Activated CD8-positive, alpha-beta T cell treated with anti-CD3 and anti-CD28 coated beads, Interleukin-2, amount 10 ng/mL, durations not matched to agents 7 days and 5 days (primary cell): ENCODE data around the gene HPS1. TPM values are rescaled to one million over a fixed set of nuclear protein-coding genes. Genes with fewer than 3 reads are reported as not detected.

Source experiments
- ATAC-seq: fragments of 150-1000 bp; cut with Tn5 transposase; one replicate; pipeline ENCODE4 v1.10.0; 2021; ENCODE audit warnings: moderate library complexity
- CTCF ChIA-PET: fragments of 350-600 bp; sonication (Branson Sonifier 250); formaldehyde crosslinking; loops from one replicate; lab custom pipeline; 2021; ENCODE audit warnings: antibody characterized with exemption; lab: Charles Lee
- POLR2A ChIA-PET: fragments of 350-600 bp; sonication (Branson Sonifier 250); formaldehyde crosslinking; loops from one replicate; lab custom pipeline; 2021; ENCODE audit warnings: antibody characterized with exemption; lab: Charles Lee
- DNase-seq: peaks from one replicate; pipeline ENCODE4 v3.0.0-alpha.2; 2020
- H3K27ac Mint-ChIP-seq: one replicate; pipeline ENCODE4 v1.8.0; 2021; ENCODE audit warnings: mild to moderate bottlenecking, mixed read lengths
- H3K27me3 Mint-ChIP-seq: one replicate; pipeline ENCODE4 v1.8.0; 2021; ENCODE audit warnings: low read depth, mixed read lengths
- H3K36me3 Mint-ChIP-seq: one replicate; pipeline ENCODE4 v1.8.0; 2021; ENCODE audit warnings: low read depth, mixed read lengths
- H3K4me1 Mint-ChIP-seq: one replicate; pipeline ENCODE4 v1.8.0; 2021; ENCODE audit warnings: low read depth, mixed read lengths
- H3K4me3 Mint-ChIP-seq: one replicate; pipeline ENCODE4 v1.8.0; 2021; ENCODE audit warnings: mild to moderate bottlenecking, mixed read lengths
- H3K9me3 Mint-ChIP-seq: one replicate; pipeline ENCODE4 v1.8.0; 2022; ENCODE audit warnings: mixed read lengths; ENCODE audit not compliant: insufficient read depth
- total RNA-seq, 2 experiments: library from RNA; stranded (reverse); gene quantifications; one replicate each; pipeline ENCODE4 v1.2.3, GENCODE V29; 2021

HPS1 gene
- total RNA-seq, 2 experiments from 2014 or later = 85.2 to 91.9 TPM

DNA sequence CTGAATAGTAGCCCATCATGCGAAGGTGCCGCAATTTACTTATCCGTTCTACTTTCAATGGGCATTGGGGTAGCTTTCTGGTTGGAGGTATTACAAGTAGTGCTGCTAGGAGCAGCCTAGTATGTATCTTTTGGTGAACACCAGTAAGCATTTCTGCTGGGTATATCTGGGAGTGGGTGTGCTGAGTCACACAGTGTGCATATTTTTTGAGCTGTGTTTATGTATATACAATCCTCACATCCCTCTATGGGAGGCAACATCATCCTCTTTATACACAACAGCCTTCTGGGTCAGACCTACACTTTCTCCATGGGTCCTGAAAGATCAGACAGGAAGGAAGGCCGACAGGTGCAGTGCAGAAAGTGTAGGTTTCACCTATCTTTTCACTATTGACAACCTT, 68.0 kb downstream of the HPS1 start:
- no peaks in the 10 kb centered on the region for H3K4me1 Mint-ChIP-seq
- no peaks in the 10 kb centered on the region for H3K9me3 Mint-ChIP-seq
- H3K36me3 Mint-ChIP-seq = no peaks in the 10 kb centered on the region
- DNase-seq (no peak), ATAC-seq (no peak)
- H3K4me3 Mint-ChIP-seq = no peak overlapping the region
- peaks cover 9% of the 10 kb centered on the region for H3K27me3 Mint-ChIP-seq
- ChIA-PET POLR2A (no interaction called here), CTCF (no interaction called here)
- no peak overlapping the region for H3K27ac Mint-ChIP-seq

DNA sequence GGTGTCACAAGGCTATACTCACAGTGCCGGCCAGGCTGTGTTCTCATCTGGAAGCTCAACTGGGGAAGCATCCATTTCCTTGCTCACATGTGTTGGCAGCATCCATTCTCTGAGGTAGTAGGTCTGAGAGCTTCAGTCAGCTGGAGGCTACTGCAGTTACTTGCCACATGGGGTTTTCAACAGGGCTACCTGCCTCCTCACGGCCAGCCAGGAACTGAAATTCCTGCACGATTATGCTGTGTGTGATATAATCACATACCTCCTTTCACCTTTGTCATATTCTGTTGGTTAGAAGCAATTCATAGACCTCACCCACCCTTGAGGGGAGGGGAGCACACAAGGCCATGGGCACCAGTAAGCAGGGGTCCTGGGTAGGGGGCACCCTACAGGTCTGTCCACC, 69.2 kb downstream of the HPS1 start:
- H3K27me3 Mint-ChIP-seq = peaks cover 9% of the 10 kb centered on the region
- H3K9me3 Mint-ChIP-seq = no peaks in the 10 kb centered on the region
- H3K4me1 Mint-ChIP-seq = no peaks in the 10 kb centered on the region
- H3K27ac Mint-ChIP-seq = no peak overlapping the region
- H3K4me3 Mint-ChIP-seq = no peak overlapping the region
- no peak for ATAC-seq
- no peaks in the 10 kb centered on the region for H3K36me3 Mint-ChIP-seq
- no peak for DNase-seq
- CTCF ChIA-PET = no interaction called here
- POLR2A ChIA-PET = no interaction called here

DNA sequence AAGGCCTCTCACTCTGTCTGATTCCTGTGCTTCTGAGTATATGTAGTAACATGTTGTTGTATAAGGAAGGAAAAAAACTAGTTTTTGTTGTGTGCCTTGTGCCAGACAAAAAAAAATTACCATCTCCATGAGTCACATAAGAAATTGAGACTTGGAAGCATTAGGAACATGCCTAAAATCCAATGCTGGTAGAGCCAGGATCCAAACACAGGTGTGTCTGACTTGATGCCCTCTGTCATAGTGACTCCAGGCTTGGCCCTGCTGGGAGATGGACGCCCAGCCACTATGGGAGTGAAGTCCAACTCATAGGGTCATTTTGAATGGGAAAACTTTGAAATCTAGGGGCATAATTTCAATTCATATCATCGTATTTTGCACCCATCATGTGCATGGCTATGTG, 69.7 kb downstream of the HPS1 start:
- H3K27me3 Mint-ChIP-seq = peaks cover 10% of the 10 kb centered on the region
- H3K4me1 Mint-ChIP-seq = no peaks in the 10 kb centered on the region
- no peaks in the 10 kb centered on the region for H3K9me3 Mint-ChIP-seq
- ATAC-seq (no peak), DNase-seq (no peak)
- H3K36me3 Mint-ChIP-seq = no peaks in the 10 kb centered on the region
- ChIA-PET CTCF (interaction anchor here (0.9 kb wide), 1 partner anchor 18 kb away, joined by 3 read pairs; no protein-coding TSS in a partner anchor), POLR2A (no interaction called here)
- H3K27ac Mint-ChIP-seq = no peak overlapping the region
- H3K4me3 Mint-ChIP-seq = no peak overlapping the region

DNA sequence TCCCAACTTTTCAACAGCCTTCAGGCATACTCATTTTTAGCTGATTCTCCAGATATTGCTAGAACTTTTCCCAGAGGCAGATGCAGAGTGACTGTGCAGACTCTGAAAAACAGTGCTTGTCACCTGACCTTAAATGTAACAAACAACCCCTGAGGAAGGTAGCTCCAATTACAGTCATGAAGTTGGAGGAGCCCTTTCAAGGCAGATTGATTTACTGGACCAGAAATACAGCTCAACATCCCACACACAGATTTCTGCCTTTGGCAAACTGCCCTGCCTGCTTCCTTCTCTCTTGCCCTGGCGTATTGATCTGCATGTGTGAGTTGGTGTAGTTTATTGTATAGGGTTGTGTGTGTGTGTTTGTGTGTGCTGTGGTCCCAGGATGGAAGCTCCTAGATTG, 70.2 kb downstream of the HPS1 start:
- Mint-ChIP-seq H3K36me3 (no peaks in the 10 kb centered on the region), H3K9me3 (no peaks in the 10 kb centered on the region), H3K27me3 (peaks cover 11% of the 10 kb centered on the region), H3K4me1 (no peaks in the 10 kb centered on the region), H3K4me3 (no peak overlapping the region), H3K27ac (no peak overlapping the region)
- no peak for ATAC-seq
- ChIA-PET POLR2A (no interaction called here), CTCF (interaction anchor here (0.9 kb wide), 1 partner anchor 19 kb away, joined by 3 read pairs; no protein-coding TSS in a partner anchor)
- DNase-seq = no peak

DNA sequence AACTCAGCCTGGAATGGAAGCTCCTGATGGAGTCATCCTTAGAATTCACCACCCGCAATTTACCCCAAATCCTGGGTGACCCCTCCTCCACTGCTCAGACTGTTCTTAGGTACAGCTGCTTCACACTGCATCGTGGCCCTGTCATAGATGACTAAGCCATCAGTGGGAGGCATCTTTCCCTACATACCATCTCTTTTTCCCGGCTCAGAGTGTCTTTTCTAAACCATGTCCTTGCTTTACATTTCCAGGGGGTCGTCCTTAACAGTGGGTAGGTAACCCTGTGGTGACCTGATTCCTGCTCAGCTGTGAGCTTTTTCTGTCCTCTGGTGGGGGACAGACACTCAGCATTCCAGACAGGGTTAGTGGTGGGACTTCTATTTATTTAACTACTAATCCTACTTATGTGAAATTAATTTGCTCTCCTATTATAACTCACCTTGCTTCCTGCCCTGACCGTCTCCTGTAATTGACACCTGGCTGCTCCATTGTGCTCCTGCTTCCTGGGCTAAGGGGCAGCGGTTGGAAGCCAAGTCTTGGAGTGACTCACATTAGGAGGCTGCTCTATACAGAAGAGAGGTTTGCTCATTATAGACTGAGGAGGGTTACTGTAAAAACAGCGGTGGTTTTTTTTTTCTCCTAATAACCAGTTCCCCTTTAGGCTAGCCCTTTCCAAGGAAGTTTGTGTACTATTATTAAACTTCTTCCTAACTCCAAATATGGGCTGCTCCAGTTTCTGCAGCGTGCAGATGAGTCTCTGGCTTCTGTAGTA, 72.3 kb downstream of the HPS1 start:
- no peaks in the 10 kb centered on the region for H3K36me3 Mint-ChIP-seq
- no peak for DNase-seq
- H3K27me3 Mint-ChIP-seq = peaks cover 11% of the 10 kb centered on the region
- no peaks in the 10 kb centered on the region for H3K9me3 Mint-ChIP-seq
- ChIA-PET POLR2A (no interaction called here), CTCF (no interaction called here)
- no peak for ATAC-seq
- no peak overlapping the region for H3K4me3 Mint-ChIP-seq
- no peak overlapping the region for H3K27ac Mint-ChIP-seq
- no peaks in the 10 kb centered on the region for H3K4me1 Mint-ChIP-seq

DNA sequence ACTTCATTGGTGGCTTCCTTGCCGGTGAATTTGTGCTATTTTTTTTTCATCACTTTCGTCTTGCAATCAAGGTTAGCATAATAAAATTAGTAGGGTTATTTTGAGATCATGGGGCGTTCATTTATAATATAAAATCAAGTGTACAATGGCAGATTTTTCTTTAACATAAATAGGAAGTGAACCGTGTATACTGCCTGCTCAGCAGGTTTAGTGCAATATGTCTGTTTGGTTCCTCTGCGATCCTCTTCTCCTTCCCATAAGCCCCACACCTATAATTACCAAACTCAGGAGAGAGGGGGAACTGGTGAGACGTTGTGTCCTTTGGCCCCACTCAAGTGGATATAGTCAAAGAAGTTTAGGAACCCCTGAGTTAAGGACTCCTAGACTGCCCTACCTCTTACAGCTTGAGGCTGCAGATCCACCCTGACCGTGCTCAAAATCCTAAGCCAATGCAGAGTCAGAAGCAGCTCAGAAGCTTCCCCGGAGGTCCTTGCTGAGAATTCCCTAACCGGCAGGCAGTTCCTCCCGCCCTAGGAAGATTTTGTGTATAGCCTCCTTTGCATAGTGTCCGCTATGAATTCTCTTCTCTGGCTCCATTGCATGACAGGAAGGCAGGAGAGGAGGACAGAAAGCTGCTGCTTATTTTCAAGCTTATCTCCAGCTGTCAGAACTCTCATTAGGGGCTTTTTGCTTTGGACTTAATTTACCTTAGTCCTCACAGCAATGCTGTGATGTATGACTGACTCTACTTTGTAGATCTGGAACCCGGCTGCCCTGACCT, 73.3 kb downstream of the HPS1 start:
- no peak for ATAC-seq
- H3K4me1 Mint-ChIP-seq = no peaks in the 10 kb centered on the region
- H3K27ac Mint-ChIP-seq = no peak overlapping the region
- peaks cover 11% of the 10 kb centered on the region for H3K27me3 Mint-ChIP-seq
- DNase-seq = no peak
- ChIA-PET POLR2A (interaction anchor here (0.6 kb wide), 1 partner anchor 279 kb away, joined by 3 read pairs; no protein-coding TSS in a partner anchor), CTCF (no interaction called here)
- H3K36me3 Mint-ChIP-seq = no peaks in the 10 kb centered on the region
- H3K4me3 Mint-ChIP-seq = no peak overlapping the region
- H3K9me3 Mint-ChIP-seq = no peaks in the 10 kb centered on the region

DNA sequence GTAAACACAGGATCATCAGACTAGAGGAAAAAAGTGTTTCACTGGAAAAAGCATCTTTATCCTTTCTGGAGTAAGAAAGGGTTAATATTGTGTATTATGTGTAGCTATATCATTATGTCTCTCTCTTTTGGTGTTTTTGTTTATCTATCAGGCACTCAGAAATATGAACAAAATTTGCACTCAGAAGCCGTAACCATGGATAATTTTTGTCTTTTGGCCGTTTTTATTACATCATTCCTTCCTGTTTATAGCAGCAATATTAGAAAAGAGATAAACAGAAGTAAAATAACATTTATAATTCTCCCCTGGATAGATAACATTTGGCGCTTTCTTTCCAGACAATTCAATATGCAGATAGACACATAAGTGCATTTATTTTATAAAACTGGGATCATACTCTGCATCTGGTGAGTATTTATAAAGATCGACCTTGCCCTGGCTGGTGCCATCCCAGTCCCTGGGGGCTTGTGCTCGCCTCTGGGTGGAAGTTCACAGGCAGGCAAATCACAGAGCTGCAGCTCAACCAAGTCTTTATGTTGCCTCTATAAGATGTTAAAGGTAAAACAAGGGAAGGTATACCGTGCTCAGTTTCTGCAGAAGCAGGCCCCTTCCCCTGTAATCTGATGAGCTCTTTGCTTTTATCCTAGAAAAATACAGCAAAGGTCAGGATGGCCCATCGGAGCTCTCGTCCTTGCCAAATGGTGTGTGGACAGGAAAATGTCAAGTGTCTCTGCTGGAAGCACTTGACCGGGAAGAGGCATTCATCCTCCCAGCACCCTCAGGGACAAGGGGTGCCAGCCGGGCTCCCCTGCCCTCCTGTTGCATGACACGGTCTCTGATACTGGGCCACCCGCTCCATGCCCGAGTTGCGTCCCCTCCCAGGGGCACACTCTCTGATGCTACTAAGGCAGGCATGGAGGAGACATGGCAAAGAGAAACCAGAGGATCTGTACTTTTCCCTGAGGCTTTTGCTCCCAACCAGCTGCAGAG, 75.6 kb downstream of the HPS1 start:
- ATAC-seq = no peak
- no peak overlapping the region for H3K27ac Mint-ChIP-seq
- CTCF ChIA-PET = no interaction called here
- no peaks in the 10 kb centered on the region for H3K36me3 Mint-ChIP-seq
- no peak overlapping the region for H3K4me3 Mint-ChIP-seq
- no peaks in the 10 kb centered on the region for H3K4me1 Mint-ChIP-seq
- H3K9me3 Mint-ChIP-seq = no peaks in the 10 kb centered on the region
- peaks cover 15% of the 10 kb centered on the region for H3K27me3 Mint-ChIP-seq
- no peak for DNase-seq
- POLR2A ChIA-PET = no interaction called here

DNA sequence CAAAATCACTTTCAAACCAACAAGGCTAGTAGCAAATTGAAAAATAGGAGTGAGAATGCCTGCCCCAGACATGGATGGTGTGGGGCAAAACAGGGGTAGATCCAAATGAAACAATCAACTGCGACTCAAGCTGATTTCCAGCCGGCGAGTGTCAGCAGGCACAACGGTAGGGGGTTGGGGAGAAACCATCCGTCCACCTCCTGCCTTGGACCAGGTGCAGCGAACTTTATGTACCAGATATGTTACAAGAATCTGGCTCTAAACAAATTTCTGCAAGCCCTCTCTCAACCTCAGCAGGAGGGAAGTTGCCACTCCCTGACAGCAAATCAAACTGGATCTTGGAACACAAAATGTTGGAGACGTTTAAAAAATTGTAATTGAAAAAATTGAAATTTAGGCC, 76.9 kb downstream of the HPS1 start:
- POLR2A ChIA-PET = no interaction called here
- Mint-ChIP-seq H3K9me3 (no peaks in the 10 kb centered on the region), H3K36me3 (no peaks in the 10 kb centered on the region), H3K4me1 (no peaks in the 10 kb centered on the region), H3K27ac (no peak overlapping the region), H3K27me3 (peaks cover 7% of the 10 kb centered on the region), H3K4me3 (no peak overlapping the region)
- no peak for DNase-seq
- no peak for ATAC-seq
- CTCF ChIA-PET = no interaction called here

DNA sequence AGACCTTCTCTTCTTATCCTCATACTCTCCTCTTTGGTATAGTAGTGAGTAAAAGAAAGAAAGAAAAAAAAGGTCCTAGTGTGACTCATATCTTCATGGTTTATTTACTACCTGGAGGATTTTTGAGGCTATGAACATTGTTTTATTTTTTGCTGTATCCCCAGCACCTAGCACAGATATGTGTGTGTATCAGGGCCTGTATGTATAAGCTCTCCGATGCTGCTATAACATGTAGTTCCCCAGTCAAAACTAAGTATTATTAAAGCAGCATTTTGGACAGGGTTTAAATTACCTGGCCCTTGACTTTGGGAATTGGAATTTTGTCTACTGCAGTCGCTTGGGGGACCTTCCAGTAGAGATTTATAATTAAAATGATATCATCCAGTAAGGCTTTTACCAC, 78.1 kb downstream of the HPS1 start:
- Mint-ChIP-seq H3K27ac (no peak overlapping the region), H3K9me3 (no peaks in the 10 kb centered on the region), H3K36me3 (no peaks in the 10 kb centered on the region), H3K4me3 (no peak overlapping the region), H3K4me1 (no peaks in the 10 kb centered on the region), H3K27me3 (peaks cover 7% of the 10 kb centered on the region)
- ATAC-seq = no peak
- CTCF ChIA-PET = no interaction called here
- POLR2A ChIA-PET = no interaction called here
- no peak for DNase-seq

DNA sequence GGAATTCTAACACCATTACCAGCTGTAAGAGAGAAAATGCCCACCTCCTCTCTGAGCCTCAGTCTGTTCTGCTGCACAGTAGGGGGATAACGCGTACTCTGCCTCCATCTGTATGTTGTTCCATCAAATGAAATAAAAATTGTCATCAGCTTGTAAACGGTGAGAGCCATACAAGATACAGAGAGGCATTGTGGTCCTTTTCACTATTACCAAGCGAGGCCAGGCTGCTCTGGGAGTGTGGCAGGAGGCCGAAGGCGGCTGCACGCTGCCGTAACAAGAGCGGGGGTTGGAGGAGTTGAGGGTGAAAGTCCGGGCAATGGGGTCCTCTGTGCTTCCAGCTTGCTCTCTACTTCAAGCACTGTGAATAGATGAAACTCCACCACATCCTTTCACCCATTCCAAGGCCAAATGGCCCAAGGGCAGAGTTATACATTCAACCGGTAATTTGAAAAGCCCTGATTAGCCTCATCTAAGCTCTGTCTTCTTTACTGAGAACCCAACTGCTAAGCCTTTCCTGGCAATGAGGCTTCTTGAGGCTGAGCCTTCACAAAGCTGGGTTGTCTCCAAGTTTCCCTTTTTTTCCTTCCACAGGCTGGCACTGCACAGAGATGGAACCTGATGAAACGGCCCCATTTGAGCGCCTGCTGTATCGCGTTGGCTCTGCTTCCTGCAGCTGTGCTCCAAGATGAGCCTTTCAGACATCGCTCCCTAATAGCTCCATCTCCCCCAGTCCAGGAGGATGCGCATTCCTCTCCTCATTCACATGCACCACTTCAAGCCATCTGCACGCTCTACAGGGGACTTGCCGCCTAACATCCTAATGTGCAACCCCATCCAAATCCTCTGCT, 78.9 kb downstream of the HPS1 start:
- Mint-ChIP-seq H3K4me3 (no peak overlapping the region), H3K27ac (no peak overlapping the region), H3K9me3 (no peaks in the 10 kb centered on the region), H3K36me3 (no peaks in the 10 kb centered on the region), H3K27me3 (peaks cover 7% of the 10 kb centered on the region), H3K4me1 (no peaks in the 10 kb centered on the region)
- DNase-seq (no peak), ATAC-seq (no peak)
- ChIA-PET CTCF (no interaction called here), POLR2A (no interaction called here)
